Measurements from ENCODE around the gene RGL3. TPM values are rescaled to one million over a fixed set of nuclear protein-coding genes. Genes with fewer than 3 reads are reported as not detected.
"Not testable (repeated sequence)": the region's sequence is repeated elsewhere in the genome, so short reads cannot be mapped to it uniquely, and the experiment has no call there.

The RGL3 gene
- total RNA-seq, 1 donor from 2014 or later: 0.66 TPM

DNA sequence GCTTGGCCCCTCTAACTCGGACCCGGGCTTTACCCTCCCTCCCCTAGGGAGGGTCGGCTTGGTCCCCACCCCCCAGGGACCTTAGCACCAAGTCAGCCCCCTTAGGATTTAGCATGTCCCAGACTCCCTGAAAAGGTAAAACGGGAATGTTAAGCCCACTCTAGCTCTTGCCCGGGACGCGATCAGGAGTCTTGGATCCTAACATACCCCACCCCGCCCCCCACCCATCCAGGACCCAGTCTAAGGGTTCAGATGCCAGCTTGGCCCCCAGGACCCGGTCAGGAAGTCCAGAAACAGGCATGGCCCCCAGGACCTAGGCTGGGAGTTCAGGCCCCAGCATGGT, 35.4 kb downstream of the RGL3 start:
- no peak for DNase-seq (ENCODE audit: low read depth, low spot score)

- no peak for DNase-seq (ENCODE audit: low read depth, low spot score)
These were observed 36.0 kb downstream of the RGL3 start for GRCh38 chr19:11382898-11383705.

GRCh38 chr19:11380653-11381537, 38.2 kb downstream of the RGL3 start:
- DNase-seq (ENCODE audit: low read depth, low spot score): peak; percentile 77

DNA sequence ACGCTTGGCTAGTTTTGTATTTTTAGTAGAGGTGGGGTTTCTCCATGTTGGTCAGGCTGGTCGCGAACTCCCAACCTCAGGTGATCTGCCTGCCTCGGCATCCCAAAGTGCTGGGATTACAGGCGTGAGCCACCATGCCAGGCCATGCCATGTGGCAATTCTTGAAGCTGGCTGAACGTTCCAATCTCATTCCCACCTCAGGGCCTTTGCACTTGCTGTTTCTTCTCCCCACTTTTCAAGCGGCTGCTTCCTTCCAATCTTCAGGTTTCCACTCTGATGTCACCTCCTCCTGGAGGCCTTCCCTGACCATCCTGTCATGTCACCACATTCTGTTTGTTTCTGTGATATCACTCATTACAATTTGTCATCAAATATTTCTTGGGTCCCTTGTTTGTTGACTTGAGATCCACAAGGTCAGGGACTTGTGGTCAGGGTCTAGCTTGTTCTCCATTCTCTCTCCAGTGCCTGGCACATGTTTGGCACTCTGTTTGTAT, 39.2 kb downstream of the RGL3 start:
- no peak for DNase-seq (ENCODE audit: low read depth, low spot score)

- DNase-seq (ENCODE audit: low read depth, low spot score): not testable (repeated sequence)
These were observed 39.8 kb downstream of the RGL3 start for GRCh38 chr19:11379269-11379845.

GRCh38 chr19:11378319-11379189, 40.6 kb downstream of the RGL3 start:
- no peak for DNase-seq (ENCODE audit: low read depth, low spot score)

GRCh38 chr19:11377756-11378155, 41.4 kb downstream of the RGL3 start:
- no peak for DNase-seq (ENCODE audit: low read depth, low spot score)

DNA sequence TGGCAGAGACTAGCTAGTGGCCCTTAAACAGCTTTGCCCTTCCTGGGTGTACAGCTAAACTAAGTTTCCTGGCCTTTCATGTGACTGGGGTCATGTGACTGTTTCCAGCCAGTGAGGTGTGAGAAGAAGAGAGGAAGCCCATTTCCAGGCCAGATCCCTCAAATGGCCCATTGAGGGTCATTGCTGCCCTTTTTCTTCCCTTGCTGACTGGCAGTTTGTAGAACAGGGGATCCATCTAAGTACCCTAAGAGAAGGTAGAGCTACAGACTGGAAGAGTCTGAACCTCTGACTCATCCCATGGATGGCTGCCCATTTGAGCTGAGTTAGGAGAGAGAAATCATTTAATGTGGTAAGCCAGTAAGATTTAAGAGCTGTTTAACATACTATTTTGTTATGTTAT, 41.9 kb downstream of the RGL3 start:
- DNase-seq (ENCODE audit: low read depth, low spot score): no peak

- no peak for DNase-seq (ENCODE audit: low read depth, low spot score)
These were observed 43.8 kb downstream of the RGL3 start for GRCh38 chr19:11375143-11375948.

- DNase-seq (ENCODE audit: low read depth, low spot score): peak; percentile 99
These were observed 44.5 kb downstream of the RGL3 start, which contains the start of gene SWSAP1 for GRCh38 chr19:11374433-11375142. Gene SWSAP1, plus strand, starts transcription at chr19:11374666. Its CDS starts 15 bp downstream, at chr19:11374681.

GRCh38 chr19:11373885-11374432, 45.2 kb downstream of the RGL3 start:
- no peak for DNase-seq (ENCODE audit: low read depth, low spot score)

- no peak for DNase-seq (ENCODE audit: low read depth, low spot score)
These were observed 45.8 kb downstream of the RGL3 start for GRCh38 chr19:11373166-11373884.

- DNase-seq (ENCODE audit: low read depth, low spot score): no peak
These were observed 48.4 kb downstream of the RGL3 start for GRCh38 chr19:11370744-11371143.

DNA sequence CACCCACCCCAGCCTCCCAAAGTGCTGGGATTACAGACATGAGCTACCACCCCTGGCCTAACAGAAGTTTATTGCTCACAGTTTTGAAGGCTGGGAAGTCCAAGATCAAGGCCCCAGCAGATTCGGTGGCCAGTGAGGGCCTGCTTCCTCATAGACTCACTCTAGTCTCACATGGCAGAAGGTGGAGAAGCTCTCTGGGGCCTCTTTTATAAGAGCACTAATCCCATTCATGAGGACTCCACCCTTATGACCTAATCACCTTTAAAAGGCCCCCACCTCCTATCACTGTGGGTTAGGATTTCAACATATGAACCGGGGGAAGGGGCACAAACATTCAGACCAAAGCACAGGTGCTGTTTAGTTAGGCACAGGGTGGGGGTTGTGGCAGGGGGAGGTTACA, 51.6 kb downstream of the RGL3 start:
- DNase-seq (ENCODE audit: low read depth, low spot score): no peak

GRCh38 chr19:11365557-11366117, 53.5 kb downstream of the RGL3 start:
- no peak for DNase-seq (ENCODE audit: low read depth, low spot score)

DNA sequence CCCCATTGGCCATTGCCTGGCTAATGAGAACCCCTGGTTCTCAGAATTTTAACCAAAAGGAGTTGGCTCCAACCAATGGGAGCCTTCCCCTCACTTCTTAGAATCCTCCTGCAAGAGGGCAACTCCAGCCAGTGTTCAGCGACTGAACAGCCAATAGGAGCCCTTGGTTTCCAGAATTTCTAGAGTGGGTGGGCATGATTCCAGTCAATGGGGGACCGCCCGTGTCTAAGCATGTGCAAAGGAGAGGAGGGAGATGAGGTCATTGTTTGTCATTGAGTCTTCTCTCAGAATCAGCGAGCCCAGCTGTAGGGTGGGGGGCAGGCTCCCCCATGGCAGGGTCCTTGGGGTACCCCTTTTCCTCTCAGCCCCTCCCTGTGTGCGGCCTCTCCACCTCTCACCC, 54.2 kb downstream of the RGL3 start:
- DNase-seq (ENCODE audit: low read depth, low spot score): no peak

GRCh38 chr19:11364296-11364904, 54.7 kb downstream of the RGL3 start:
- no peak for DNase-seq (ENCODE audit: low read depth, low spot score)

DNA sequence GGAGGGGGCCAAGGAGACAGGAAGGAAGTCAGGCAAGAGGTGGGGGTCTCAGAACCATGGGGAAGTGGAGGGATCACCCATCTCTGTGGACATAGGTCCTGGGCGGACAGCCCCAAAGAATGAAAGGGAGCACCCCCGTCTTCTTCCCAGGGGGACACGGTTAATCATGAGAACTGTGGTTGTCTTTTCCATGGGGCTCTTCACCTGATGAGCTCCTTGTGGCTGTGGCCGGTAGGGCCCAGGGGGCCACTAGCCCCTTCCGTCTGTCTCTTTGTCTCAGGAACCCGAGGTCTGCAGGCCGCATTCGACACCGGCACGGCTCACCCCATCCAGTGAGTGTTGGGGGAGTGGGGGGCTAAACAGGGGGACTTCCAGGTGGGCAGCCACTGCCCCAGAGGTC, 55.2 kb downstream of the RGL3 start:
- DNase-seq (ENCODE audit: low read depth, low spot score): no peak

All from pulmonary artery endothelial cell (primary cell).